HEK293T (cell line): ENCODE results near the gene SLFN5.

ENCODE experiments used
- CTCF ChIA-PET: fragments of 350-600 bp; formaldehyde crosslinking; extraction: SDS; loops from one replicate; lab custom pipeline; 2021; ENCODE audit warnings: antibody characterized with exemption, inconsistent platforms; lab: Yijun Ruan, JAX
- POLR2A ChIA-PET: fragments of 350-600 bp; formaldehyde crosslinking; extraction: SDS; loops from one replicate; lab custom pipeline; 2020; ENCODE audit warnings: antibody characterized with exemption, inconsistent platforms; lab: Yijun Ruan, JAX
- DNase-seq: peaks from one replicate; pipeline ENCODE4 v3.0.0; 2012; ENCODE audit warnings: mixed read lengths; ENCODE audit errors: extremely low spot score
- ARNT ChIP-seq: fragments of 450-650 bp; IDR thresholded peaks from 2 replicates; pipeline ENCODE4 v1.6.1; 2017; ENCODE audit warnings: mild to moderate bottlenecking
- BHLHE40 ChIP-seq: fragments of 450-650 bp; IDR thresholded peaks from 2 replicates; pipeline ENCODE4 v1.6.1; 2016; ENCODE audit warnings: mild to moderate bottlenecking, moderate library complexity, borderline replicate concordance
- CTBP1 ChIP-seq: fragments of 450-650 bp; IDR thresholded peaks from 2 replicates; pipeline ENCODE4 v1.6.1; 2016; ENCODE audit warnings: borderline replicate concordance
- ELF4 ChIP-seq: fragments of 450-650 bp; IDR thresholded peaks from 2 replicates; pipeline ENCODE4 v1.6.1; 2017; ENCODE audit warnings: antibody characterized with exemption
- FOXA1 ChIP-seq: fragments of 450-650 bp; IDR thresholded peaks from 2 replicates; pipeline ENCODE4 v1.6.1; 2016; ENCODE audit warnings: mild to moderate bottlenecking
- FOXK2 ChIP-seq: fragments of 450-650 bp; IDR thresholded peaks from 2 replicates; pipeline ENCODE4 v1.6.1; 2016; ENCODE audit warnings: mild to moderate bottlenecking
- FOXM1 ChIP-seq: fragments of 450-650 bp; IDR thresholded peaks from 2 replicates; pipeline ENCODE4 v1.6.1; 2017; ENCODE audit warnings: mild to moderate bottlenecking, borderline replicate concordance
- HDGF ChIP-seq: fragments of 450-650 bp; IDR thresholded peaks from 2 replicates; pipeline ENCODE4 v1.6.1; 2017; ENCODE audit warnings: antibody characterized with exemption, borderline replicate concordance
- L3MBTL2 ChIP-seq: fragments of 450-650 bp; conservative IDR thresholded peaks from 2 replicates; pipeline ENCODE4 v1.6.1; 2016; ENCODE audit warnings: mild to moderate bottlenecking
- LEF1 ChIP-seq: fragments of 450-650 bp; IDR thresholded peaks from 2 replicates; pipeline ENCODE4 v1.6.1; 2017; ENCODE audit warnings: mild to moderate bottlenecking, borderline replicate concordance
- NFRKB ChIP-seq: fragments of 450-650 bp; IDR thresholded peaks from 2 replicates; pipeline ENCODE4 v1.6.1; 2016; ENCODE audit warnings: mild to moderate bottlenecking, moderate library complexity
- SP1 ChIP-seq: fragments of 450-650 bp; IDR thresholded peaks from 2 replicates; pipeline ENCODE4 v1.6.1; 2017
- SUZ12 ChIP-seq: fragments of 450-650 bp; IDR thresholded peaks from 2 replicates; pipeline ENCODE4 v1.6.1; 2016; ENCODE audit warnings: mild to moderate bottlenecking
- TARDBP ChIP-seq: fragments of 450-650 bp; IDR thresholded peaks from 2 replicates; pipeline ENCODE4 v1.6.1; 2016
- ZNF384 ChIP-seq: fragments of 450-650 bp; IDR thresholded peaks from 2 replicates; pipeline ENCODE4 v1.6.1; 2016
- TF ChIP-seq, protein P1 (sequence below): fragments of 450-650 bp; IDR thresholded peaks from 2 replicates; pipeline ENCODE4 v1.6.1; 2016

The SLFN5 gene

DNA sequence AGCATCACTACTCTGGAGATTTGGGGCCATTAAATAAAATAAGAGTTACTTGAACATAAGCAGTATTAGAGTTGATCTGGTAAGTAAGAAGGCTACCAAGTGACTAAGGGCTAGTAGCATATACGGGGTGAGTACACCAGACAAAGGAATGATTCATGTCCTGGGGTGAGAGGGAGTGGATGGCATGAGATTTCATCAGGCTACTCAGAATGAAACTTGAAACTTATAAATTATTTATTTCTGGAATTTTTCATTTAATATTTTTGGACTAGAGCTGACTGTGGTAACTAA lies 2.3 kb downstream of the SLFN5 start:
- no peak for DNase-seq
- ChIA-PET POLR2A (no interaction called here), CTCF (no interaction called here)
- TF ChIP-seq TARDBP = no peak
- TF ChIP-seq FOXM1 = no peak
- no peak for TF ChIP-seq HDGF
- no peak for TF ChIP-seq SP1
- no peak for TF ChIP-seq LEF1

DNA sequence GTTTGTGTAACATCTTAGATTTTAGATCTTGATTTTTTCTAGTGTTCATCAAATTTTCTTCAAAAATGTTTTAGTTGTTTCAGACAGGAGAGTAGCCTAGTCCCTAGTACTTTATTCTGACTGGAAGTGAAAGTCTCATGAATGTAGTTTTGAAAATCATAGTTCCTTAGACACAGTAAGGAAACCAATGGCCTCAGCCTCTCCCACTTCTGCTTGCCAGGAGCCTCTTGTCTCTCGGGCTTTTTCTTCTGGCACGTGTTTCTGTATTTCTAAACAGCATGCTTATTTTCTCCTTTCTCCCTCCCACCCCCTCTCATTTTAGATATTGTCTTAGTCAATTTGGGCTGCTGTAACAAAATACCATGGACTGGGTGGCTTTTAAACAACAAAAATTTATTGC lies 9.8 kb downstream of the SLFN5 start:
- CTCF ChIA-PET = no interaction called here
- POLR2A ChIA-PET = interaction anchor here (2.1 kb wide), 1 partner anchor 10 kb away, joined by 6 read pairs; the partner anchor contains the start of gene SLFN5
- no peak for TF ChIP-seq TARDBP
- no peak for TF ChIP-seq ZNF384
- TF ChIP-seq LEF1 = no peak
- TF ChIP-seq, protein P1, sequence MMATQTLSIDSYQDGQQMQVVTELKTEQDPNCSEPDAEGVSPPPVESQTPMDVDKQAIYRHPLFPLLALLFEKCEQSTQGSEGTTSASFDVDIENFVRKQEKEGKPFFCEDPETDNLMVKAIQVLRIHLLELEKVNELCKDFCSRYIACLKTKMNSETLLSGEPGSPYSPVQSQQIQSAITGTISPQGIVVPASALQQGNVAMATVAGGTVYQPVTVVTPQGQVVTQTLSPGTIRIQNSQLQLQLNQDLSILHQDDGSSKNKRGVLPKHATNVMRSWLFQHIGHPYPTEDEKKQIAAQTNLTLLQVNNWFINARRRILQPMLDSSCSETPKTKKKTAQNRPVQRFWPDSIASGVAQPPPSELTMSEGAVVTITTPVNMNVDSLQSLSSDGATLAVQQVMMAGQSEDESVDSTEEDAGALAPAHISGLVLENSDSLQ = no peak
- no peak for TF ChIP-seq L3MBTL2
- no peak for TF ChIP-seq SP1
- TF ChIP-seq BHLHE40 = no peak
- TF ChIP-seq ARNT = no peak
- TF ChIP-seq FOXA1 = no peak
- TF ChIP-seq CTBP1 = no peak
- no peak for TF ChIP-seq SUZ12
- TF ChIP-seq FOXK2 = no peak
- TF ChIP-seq HDGF = no peak
- TF ChIP-seq NFRKB = no peak
- no peak for TF ChIP-seq FOXM1
- no peak for TF ChIP-seq ELF4
- no peak for DNase-seq

DNA sequence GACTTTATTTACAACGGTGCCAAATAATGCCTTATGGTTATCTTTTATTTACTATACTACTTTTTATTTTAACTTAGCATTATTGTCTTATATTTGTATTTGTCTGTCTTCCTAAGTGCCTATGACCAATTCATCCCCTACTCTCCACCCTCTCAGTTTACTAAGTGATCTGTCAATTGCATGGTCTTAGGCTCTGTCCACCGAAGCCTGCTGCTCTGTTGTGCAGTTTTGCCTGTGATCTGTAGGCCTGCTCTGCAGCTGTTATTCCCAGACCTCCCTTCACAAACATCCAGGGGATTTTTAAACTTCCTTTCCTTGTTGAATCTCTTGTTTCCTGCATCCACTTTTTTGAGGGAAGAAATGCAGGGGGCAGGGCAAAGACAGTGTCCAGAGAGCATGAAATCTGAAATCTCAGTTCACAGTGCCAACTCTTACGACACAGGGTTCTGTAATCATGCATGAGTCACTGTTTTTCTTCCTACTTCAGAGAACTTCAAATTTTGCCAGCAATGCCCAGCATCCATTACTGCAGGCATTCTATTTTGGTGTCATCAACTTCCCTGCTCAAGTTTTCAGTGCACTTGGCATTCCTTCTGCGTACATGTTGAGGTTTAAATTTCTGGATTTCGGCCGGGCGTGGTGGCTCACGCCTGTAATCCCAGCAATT lies 11.4 kb downstream of the SLFN5 start:
- ChIA-PET CTCF (no interaction called here), POLR2A (no interaction called here)
- no peak for DNase-seq
- TF ChIP-seq HDGF = no peak
- TF ChIP-seq ZNF384 = no peak
- TF ChIP-seq SP1 = no peak
- TF ChIP-seq CTBP1 = no peak

DNA sequence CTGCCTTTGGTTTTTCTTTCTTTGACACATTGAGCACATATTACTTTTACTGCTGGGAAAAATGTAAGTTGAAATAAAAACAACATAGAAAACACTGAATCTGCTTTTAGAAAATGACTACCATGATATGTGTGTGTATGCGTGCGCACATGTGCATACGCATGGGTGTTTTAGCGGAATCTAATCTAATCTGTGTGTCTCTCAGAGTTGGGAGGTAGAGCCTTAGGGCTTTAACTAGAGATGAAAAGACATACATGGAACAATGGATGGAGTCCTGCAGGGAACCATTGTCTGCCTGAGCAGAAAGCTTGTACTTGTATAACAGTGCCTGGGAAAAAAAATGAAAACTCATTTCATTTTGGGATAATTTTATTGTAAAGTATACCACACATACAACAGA lies 12.4 kb downstream of the SLFN5 start:
- POLR2A ChIA-PET = no interaction called here
- no peak for DNase-seq
- CTCF ChIA-PET = no interaction called here
- no peak for TF ChIP-seq ARNT
- no peak for TF ChIP-seq FOXK2
- TF ChIP-seq NFRKB = no peak
- no peak for TF ChIP-seq BHLHE40
- no peak for TF ChIP-seq ZNF384
- TF ChIP-seq L3MBTL2 = no peak
- TF ChIP-seq SP1 = no peak
- no peak for TF ChIP-seq CTBP1
- TF ChIP-seq TARDBP = no peak
- no peak for TF ChIP-seq HDGF
- TF ChIP-seq, protein P1 = no peak
- TF ChIP-seq LEF1 = no peak
- no peak for TF ChIP-seq ELF4
- no peak for TF ChIP-seq FOXA1
- no peak for TF ChIP-seq SUZ12

DNA sequence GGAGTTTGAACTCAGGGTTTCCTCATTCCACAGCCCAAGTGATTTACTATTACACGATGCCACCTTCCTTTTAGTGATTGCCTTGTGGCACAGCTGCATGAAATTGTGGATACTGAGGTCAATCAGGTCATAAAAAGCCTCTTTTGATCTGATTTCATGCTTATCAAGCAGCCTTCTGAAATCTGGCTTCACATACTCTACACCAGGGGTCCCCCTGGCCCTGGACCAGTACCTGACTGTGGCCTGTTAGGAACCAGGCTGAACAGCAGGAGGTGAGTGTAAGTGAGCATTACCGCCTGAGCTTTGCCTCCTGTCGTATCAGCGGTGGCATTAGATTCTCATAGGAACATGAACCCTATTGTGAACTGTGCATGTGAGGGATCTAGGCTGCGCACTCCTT lies 13.8 kb downstream of the SLFN5 start:
- DNase-seq = no peak
- CTCF ChIA-PET = interaction anchor here (0.6 to 0.8 kb wide), 3 partner anchors 14 to 660 kb away, joined by 4 to 8 read pairs (median 6); partner anchors contain the start of gene SLFN5
- POLR2A ChIA-PET = interaction anchor here (1.9 kb wide), 1 partner anchor 14 kb away, joined by 9 read pairs; the partner anchor contains the start of gene SLFN5

DNA sequence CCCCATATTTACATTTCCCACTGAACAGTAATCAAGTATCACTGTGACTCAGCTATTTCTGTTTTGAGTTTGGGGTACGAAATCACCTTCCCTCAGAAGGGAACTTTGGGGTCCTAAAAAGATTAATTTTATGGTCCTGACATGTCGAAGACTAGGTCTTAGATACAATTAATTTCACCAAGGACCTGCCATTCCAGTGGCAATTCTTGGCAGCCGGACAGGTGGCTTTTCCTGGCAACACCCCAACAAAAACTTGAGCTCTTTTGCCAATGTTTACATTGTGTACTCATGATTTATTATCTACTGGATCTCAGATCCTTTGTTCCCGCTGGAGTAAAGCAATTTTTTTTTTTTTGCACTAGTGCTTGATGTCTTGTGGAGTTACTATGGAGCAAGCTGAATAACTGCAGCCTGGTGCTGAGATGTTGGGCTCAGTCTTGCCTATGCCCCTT lies 14.4 kb downstream of the SLFN5 start:
- POLR2A ChIA-PET = interaction anchor here (1.9 kb wide), 1 partner anchor 15 kb away, joined by 9 read pairs; the partner anchor contains the start of gene SLFN5
- DNase-seq = no peak
- CTCF ChIA-PET = interaction anchor here (0.6 to 0.8 kb wide), 3 partner anchors 14 to 661 kb away, joined by 4 to 8 read pairs (median 6); partner anchors contain the start of gene SLFN5
- no peak for TF ChIP-seq TARDBP
- 0 out of 2 replicates have a peak, but pooled peaks have one; percentile 15 for TF ChIP-seq ZNF384

More for the DNA sequence above, 13.8 kb downstream of the SLFN5 start:
- TF ChIP-seq SP1 (no peak), SUZ12 (no peak), ELF4 (no peak)

DNA sequence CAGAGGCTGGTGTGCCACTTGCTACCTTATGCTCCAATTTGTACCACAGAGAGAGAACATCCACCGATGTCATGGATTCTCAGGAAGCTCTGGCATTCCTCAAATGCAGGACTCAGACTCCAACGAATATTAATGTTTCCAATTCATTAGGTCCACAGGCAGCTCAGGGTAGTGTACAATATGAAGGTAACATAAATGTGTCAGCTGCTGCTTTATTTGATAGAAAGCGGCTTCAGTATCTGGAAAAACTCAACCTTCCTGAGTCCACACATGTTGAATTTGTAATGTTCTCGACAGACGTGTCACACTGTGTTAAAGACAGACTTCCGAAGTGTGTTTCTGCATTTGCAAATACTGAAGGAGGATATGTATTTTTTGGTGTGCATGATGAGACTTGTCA lies 16.1 kb downstream of the SLFN5 start:
- no peak for DNase-seq
- CTCF ChIA-PET = no interaction called here
- POLR2A ChIA-PET = no interaction called here
- TF ChIP-seq BHLHE40 = no peak
- no peak for TF ChIP-seq SUZ12
- no peak for TF ChIP-seq FOXK2
- TF ChIP-seq ZNF384 = no peak
- no peak for TF ChIP-seq L3MBTL2
- no peak for TF ChIP-seq FOXA1
- no peak for TF ChIP-seq HDGF
- TF ChIP-seq ARNT = no peak
- no peak for TF ChIP-seq SP1
- TF ChIP-seq, protein P1 = no peak
- TF ChIP-seq ELF4 = no peak
- no peak for TF ChIP-seq FOXM1
- no peak for TF ChIP-seq CTBP1
- TF ChIP-seq TARDBP = no peak
